Dedifferentiated amniotic fluid mesenchymal stem cell (primary cell): ENCODE measurements around the gene SLC8B1.

Experiments
- DNase-seq: peaks from one replicate; pipeline ENCODE4 v3.0.0-alpha.2; 2016; ENCODE audit errors: extremely low spot score

SLC8B1 gene

GRCh38 chr12:113334786-113335539, at the start of gene SLC8B1:
Gene SLC8B1 (minus strand): TSS chr12:113335109. CDS start chr12:113332878, 2,231 bp downstream.
- DNase-seq, result peak; percentile 49

- DNase-seq, result no peak
Observed at GRCh38 chr12:113382206-113382605, 47.3 kb upstream of the SLC8B1 start.

- DNase-seq, result no peak
Observed at GRCh38 chr12:113381220-113381619, 46.3 kb upstream of the SLC8B1 start.

- no peak for DNase-seq
Observed at GRCh38 chr12:113378291-113378690, 43.4 kb upstream of the SLC8B1 start.

- no peak for DNase-seq
Observed at GRCh38 chr12:113374823-113375428, 40.0 kb upstream of the SLC8B1 start.

GRCh38 chr12:113373969-113374368, 39.1 kb upstream of the SLC8B1 start:
- DNase-seq, result no peak

GRCh38 chr12:113373440-113373839, 38.5 kb upstream of the SLC8B1 start:
- no peak for DNase-seq

- no peak for DNase-seq
Observed at GRCh38 chr12:113372371-113372770, 37.5 kb upstream of the SLC8B1 start.

GRCh38 chr12:113371808-113372207, 36.9 kb upstream of the SLC8B1 start:
- no peak for DNase-seq

- DNase-seq, result no peak
Observed at GRCh38 chr12:113370923-113371682, 36.2 kb upstream of the SLC8B1 start.

GRCh38 chr12:113369391-113369985, 34.6 kb upstream of the SLC8B1 start:
- no peak for DNase-seq

- DNase-seq, result no peak
Observed at GRCh38 chr12:113368331-113368730, 33.4 kb upstream of the SLC8B1 start.

- DNase-seq, result no peak
Observed at GRCh38 chr12:113366827-113367226, 31.9 kb upstream of the SLC8B1 start.

- no peak for DNase-seq
Observed at GRCh38 chr12:113365639-113366395, 30.9 kb upstream of the SLC8B1 start.

- no peak for DNase-seq
Observed at GRCh38 chr12:113364698-113365097, 29.8 kb upstream of the SLC8B1 start.

GRCh38 chr12:113361574-113362370, 26.9 kb upstream of the SLC8B1 start:
- DNase-seq, result no peak

GRCh38 chr12:113359939-113360748, 25.2 kb upstream of the SLC8B1 start:
- DNase-seq, result no peak

GRCh38 chr12:113359133-113359938, 24.4 kb upstream of the SLC8B1 start:
- DNase-seq, result no peak
